DND-41 (cell line): ENCODE measurements around the gene OR8G5.

Source experiments
- ATAC-seq: fragments of 200-7000 bp; cut with Tn5 transposase; 3 replicates; pipeline ENCODE4 v1.9.1; 2021; ENCODE audit warnings: low read depth; ENCODE audit not compliant: insufficient read depth
- DNase-seq: peaks from one replicate; pipeline ENCODE4 v3.0.0-alpha.2; 2020
- H2AFZ ChIP-seq: 2 replicates; pipeline ENCODE4 v1.6.0; 2012; ENCODE audit warnings: low read depth, low read length
- H3K27ac ChIP-seq: 2 replicates; pipeline ENCODE4 v1.5.1; 2012; ENCODE audit warnings: low read length, inconsistent platforms
- H3K27me3 ChIP-seq: fragments of 200-600 bp; sonication (generic); 2 replicates; pipeline ENCODE4 v1.6.0; 2012; ENCODE audit warnings: low read length, mild to moderate bottlenecking, inconsistent platforms; ENCODE audit not compliant: insufficient read depth, poor library complexity
- H3K36me3 ChIP-seq: 2 replicates; pipeline ENCODE4 v1.5.1; 2012; ENCODE audit warnings: low read length, inconsistent platforms; ENCODE audit not compliant: insufficient read depth
- H3K4me1 ChIP-seq: 2 replicates; pipeline ENCODE4 v1.5.1; 2012; ENCODE audit warnings: mild to moderate bottlenecking, low read length; ENCODE audit not compliant: insufficient read depth
- H3K4me2 ChIP-seq: 2 replicates; pipeline ENCODE4 v1.6.0; 2012; ENCODE audit warnings: mild to moderate bottlenecking, moderate library complexity, low read length, inconsistent platforms; ENCODE audit not compliant: insufficient read depth
- H3K4me3 ChIP-seq, 2 experiments: fragments of 200-600 bp in 1 of 2; shearing (Covaris generic) in 1 of 2; 2 replicates each; pipeline ENCODE4 v1.5.1; 2012 to 2016; ENCODE audit warnings: inconsistent platforms in 2 of 2, low read length in 2 of 2, mild to moderate bottlenecking in 2 of 2, low read depth in 1 of 2, moderate library complexity in 1 of 2
- H3K79me2 ChIP-seq: 2 replicates; pipeline ENCODE4 v1.6.0; 2012; ENCODE audit warnings: low read length, inconsistent platforms; ENCODE audit not compliant: insufficient read depth
- H3K9ac ChIP-seq: 2 replicates; pipeline ENCODE4 v1.6.0; 2012; ENCODE audit warnings: low read depth, mild to moderate bottlenecking, inconsistent platforms, low read length, moderate library complexity
- H3K9me3 ChIP-seq: 2 replicates; pipeline ENCODE4 v1.5.1; 2012; ENCODE audit warnings: low read length, moderate library complexity, mild to moderate bottlenecking, inconsistent platforms; ENCODE audit not compliant: insufficient read depth, severe bottlenecking
- H4K20me1 ChIP-seq: 2 replicates; pipeline ENCODE4 v1.6.0; 2012; ENCODE audit warnings: low read length; ENCODE audit not compliant: insufficient read depth
- EZH2 ChIP-seq: IDR thresholded peaks from 3 replicates; pipeline ENCODE4 v1.6.1; 2012; ENCODE audit warnings: borderline replicate concordance, low read depth, mild to moderate bottlenecking, moderate library complexity, low read length, inconsistent platforms; ENCODE audit not compliant: severe bottlenecking
- TF ChIP-seq, protein P1 (sequence below): IDR thresholded peaks from 2 replicates; pipeline ENCODE4 v1.5.1; 2012; ENCODE audit warnings: borderline replicate concordance, low read length, moderate library complexity, mild to moderate bottlenecking; ENCODE audit not compliant: poor library complexity, severe bottlenecking; ENCODE audit errors: extremely low read depth

OR8G5 gene

DNA sequence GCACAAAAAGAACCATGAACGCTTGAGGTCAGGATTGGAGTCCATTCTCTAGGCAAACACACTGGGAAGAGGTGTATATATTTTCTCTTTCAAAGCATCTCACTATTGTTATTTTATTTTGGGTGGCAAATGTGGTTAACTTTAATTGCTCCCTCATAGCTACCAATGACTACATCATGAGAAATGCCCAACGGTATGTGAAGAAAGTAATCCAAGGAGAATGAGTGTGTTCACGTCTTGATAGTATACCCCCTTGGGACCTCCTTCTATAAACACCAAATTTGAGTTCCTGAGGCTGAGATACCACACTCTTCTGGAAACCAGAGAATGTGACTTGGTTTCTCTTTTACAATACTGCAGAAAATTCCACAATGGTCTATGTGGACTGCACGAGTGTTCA lies 41.7 kb downstream of the OR8G5 start:
- Histone ChIP-seq H3K36me3 (no peaks in the 10 kb centered on the region), H3K4me2 (no peak overlapping the region), H3K27ac (no peak overlapping the region), H3K4me1 (no peaks in the 10 kb centered on the region), H3K9me3 (no peaks in the 10 kb centered on the region), H3K79me2 (no peaks in the 10 kb centered on the region), H3K4me3 (no peak overlapping the region), H3K9ac (no peak overlapping the region), H3K27me3 (no peaks in the 10 kb centered on the region), H2AFZ (no peak overlapping the region), H4K20me1 (no peaks in the 10 kb centered on the region)
- DNase-seq: no peak
- no peak for TF ChIP-seq EZH2
- TF ChIP-seq, protein P1, sequence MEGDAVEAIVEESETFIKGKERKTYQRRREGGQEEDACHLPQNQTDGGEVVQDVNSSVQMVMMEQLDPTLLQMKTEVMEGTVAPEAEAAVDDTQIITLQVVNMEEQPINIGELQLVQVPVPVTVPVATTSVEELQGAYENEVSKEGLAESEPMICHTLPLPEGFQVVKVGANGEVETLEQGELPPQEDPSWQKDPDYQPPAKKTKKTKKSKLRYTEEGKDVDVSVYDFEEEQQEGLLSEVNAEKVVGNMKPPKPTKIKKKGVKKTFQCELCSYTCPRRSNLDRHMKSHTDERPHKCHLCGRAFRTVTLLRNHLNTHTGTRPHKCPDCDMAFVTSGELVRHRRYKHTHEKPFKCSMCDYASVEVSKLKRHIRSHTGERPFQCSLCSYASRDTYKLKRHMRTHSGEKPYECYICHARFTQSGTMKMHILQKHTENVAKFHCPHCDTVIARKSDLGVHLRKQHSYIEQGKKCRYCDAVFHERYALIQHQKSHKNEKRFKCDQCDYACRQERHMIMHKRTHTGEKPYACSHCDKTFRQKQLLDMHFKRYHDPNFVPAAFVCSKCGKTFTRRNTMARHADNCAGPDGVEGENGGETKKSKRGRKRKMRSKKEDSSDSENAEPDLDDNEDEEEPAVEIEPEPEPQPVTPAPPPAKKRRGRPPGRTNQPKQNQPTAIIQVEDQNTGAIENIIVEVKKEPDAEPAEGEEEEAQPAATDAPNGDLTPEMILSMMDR: no peak
- no peak for ATAC-seq

DNA sequence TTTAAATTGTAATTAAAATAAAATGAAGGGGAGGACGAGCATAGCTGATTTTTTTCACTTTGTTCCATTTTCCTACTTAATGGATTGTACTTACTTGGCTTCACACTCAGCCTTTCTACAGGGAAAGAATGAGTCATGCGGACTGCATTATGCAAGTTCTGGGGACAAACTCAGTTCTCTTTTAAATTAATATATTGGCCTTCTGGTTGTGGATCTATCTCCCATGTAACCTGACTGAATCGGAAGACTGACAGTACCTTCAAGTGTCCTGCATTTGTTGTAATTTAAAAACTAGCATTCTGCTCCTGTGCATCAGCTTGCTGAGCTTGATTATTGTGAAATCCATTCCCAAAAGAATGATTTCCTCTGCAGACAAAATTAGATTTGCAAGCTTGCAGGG lies 45.4 kb downstream of the OR8G5 start:
- Histone ChIP-seq H3K4me2 (no peak overlapping the region), H3K9me3 (no peaks in the 10 kb centered on the region), H3K27ac (no peak overlapping the region), H2AFZ (no peak overlapping the region), H4K20me1 (no peaks in the 10 kb centered on the region), H3K79me2 (no peaks in the 10 kb centered on the region), H3K36me3 (no peaks in the 10 kb centered on the region), H3K27me3 (no peaks in the 10 kb centered on the region), H3K4me1 (no peaks in the 10 kb centered on the region), H3K9ac (no peak overlapping the region), H3K4me3 (no peak overlapping the region)
- DNase-seq: no peak
- TF ChIP-seq, protein P1: no peak
- no peak for TF ChIP-seq EZH2
- ATAC-seq: no peak

GRCh38 chr11:124302347-124303125 lies 46.4 kb downstream of the OR8G5 start:
- no peak for ATAC-seq
- H2AFZ ChIP-seq: no peak overlapping the region

More at GRCh38 chr11:124302347-124303125, 46.4 kb downstream of the OR8G5 start:
- H3K4me2 ChIP-seq: no peak overlapping the region
- H3K79me2 ChIP-seq: no peaks in the 10 kb centered on the region
- no peaks in the 10 kb centered on the region for H3K4me1 ChIP-seq
- no peak overlapping the region for H3K4me3 ChIP-seq
- H4K20me1 ChIP-seq: no peaks in the 10 kb centered on the region
- no peak for DNase-seq
- no peak overlapping the region for H3K27ac ChIP-seq
- no peak for TF ChIP-seq EZH2
- TF ChIP-seq, protein P1: no peak
- H3K9ac ChIP-seq: no peak overlapping the region
- no peaks in the 10 kb centered on the region for H3K36me3 ChIP-seq
- no peaks in the 10 kb centered on the region for H3K9me3 ChIP-seq
- no peaks in the 10 kb centered on the region for H3K27me3 ChIP-seq
